Pancreas (tissue), 10 donors: ENCODE measurements around the gene EDNRA. TPM values are rescaled to one million over a fixed set of nuclear protein-coding genes. Genes with fewer than 3 reads are reported as not detected.

Experiments
- ATAC-seq, 4 donors: fragments of 200-7000 bp; cut with Tn5 transposase; one replicate each; pipeline versions ENCODE4 v1.8.0 to v1.9.1; 2020; ENCODE audit warnings: mild to moderate bottlenecking in 4 of 4, moderate library complexity in 4 of 4
- DNase-seq, 6 donors: peaks; one replicate each; pipeline ENCODE4 v3.0.0-alpha.2; 2020
- FAIRE-seq: peaks from 2 replicates; lab custom pipeline; 2012; peaks lifted over from hg19 to GRCh38; lab: Jason Lieb, UNC
- H3K27ac ChIP-seq, 4 donors: fragments of 200-600 bp; sonication (generic); 1 replicate in 3 of 4; 2 replicates in 1 of 4; pipeline versions ENCODE4 v1.5.0 to v1.8.0; 2020
- H3K27me3 ChIP-seq, 4 donors: fragments of 200-600 bp; one replicate each; pipeline ENCODE4 v1.8.0; 2021
- H3K36me3 ChIP-seq, 3 donors: fragments of 200-600 bp; sonication (generic) in 1 of 3; one replicate each; pipeline versions ENCODE4 v1.5.0 to v1.8.0; 2020 to 2021
- H3K4me1 ChIP-seq, 3 donors: fragments of 200-600 bp; one replicate each; pipeline ENCODE4 v1.8.0; 2021
- H3K4me3 ChIP-seq, 4 donors: fragments of 200-600 bp; sonication (generic) in 2 of 4; one replicate each; pipeline versions ENCODE4 v1.5.0 to v1.8.0; 2020 to 2021
- H3K9me3 ChIP-seq, 4 donors: fragments of 200-600 bp; one replicate each; pipeline ENCODE4 v1.8.0; 2021
- CTCF ChIP-seq, 4 donors: fragments of 200-600 bp; sonication (generic) in 3 of 4; IDR thresholded peaks; one replicate each; pipeline versions ENCODE4 v1.5.0 to v1.8.0; 2021; ENCODE audit warnings: antibody characterized with exemption in 4 of 4
- WGBS, 2 donors: extraction: QIAGEN DNeasy Blood & Tissue Kit; methylation state at CpG; one replicate each; pipeline ENCODE4 v1.1.7; 2013; 5-methylcytosine and 5-hydroxymethylcytosine counted together
- intact Hi-C, 3 donors: fragments of 100-400 bp; cut with DNase I; formaldehyde crosslinking; loops; one replicate each; pipeline versions ENCODE4 v1.11.1 to v1.14.2; 2022
- polyA plus RNA-seq, 2 donors: library from polyadenylated mRNA; stranded (reverse); fragments of 200-250 nt; gene quantifications; one replicate each; pipeline ENCODE4 v1.2.3, GENCODE V29; 2013
- total RNA-seq, 6 donors: library from RNA; stranded (reverse); fragmentation: NEBNext Ultra II Directional in 4 of 6; extraction: Animal tissue kit (Norgen Biotek cat#: 25700) in 4 of 6; gene quantifications; one replicate each; pipeline versions ENCODE4 v1.2.1 to v1.2.4, GENCODE V29; 2021 to 2023
- donor health status: healthy with polysubstance abuse.
- donor health status: DM: no; HTN: no; CAD: no; lungs with moderate emphysema.
- donor health status: DM: no; HTN: no; CAD: no.
- donor health status: control.
- donor health status: control.
- donor health status: Bipolar disorder and iron deficiency.
- donor health status: DM: yes; HTN: yes; CAD: no.
- donor health status: DM: no; HTN: no; CAD: no.
- donor health status: DM: no; HTN: no; CAD: no.
- donor health status: DM: yes; HTN: yes; CAD: no.

EDNRA gene
- total and polyA plus RNA-seq, 8 donors, result 0.23 to 4.6 (median 0.53) TPM

GRCh38 chr4:147485167-147485566, 4.3 kb downstream of the EDNRA start:
- no peak for TF ChIP-seq CTCF (IDR thresholded peaks at IDR 0.05)
- Histone ChIP-seq H3K27ac (no peak overlapping the region), H3K36me3 (no peaks in the 10 kb centered on the region), H3K4me1 (no peaks in the 10 kb centered on the region), H3K27me3 (no peaks in the 10 kb centered on the region), H3K9me3 (no peaks in the 10 kb centered on the region), H3K4me3 (no peak overlapping the region)
- FAIRE-seq (no peak), DNase-seq (no peak), ATAC-seq (no peak)
- intact Hi-C loops, result no loop called here
- WGBS, 2 donors, result 72 to 81% methylated on average over 2 of the region's 2 CpGs

- intact Hi-C loops, result no loop called here
- no peak for DNase-seq
- Histone ChIP-seq H3K9me3 (no peaks in the 10 kb centered on the region), H3K27ac (no peak overlapping the region), H3K4me3 (no peak overlapping the region), H3K36me3 (no peaks in the 10 kb centered on the region), H3K27me3 (no peaks in the 10 kb centered on the region), H3K4me1 (no peaks in the 10 kb centered on the region)
- ATAC-seq, result no peak
- FAIRE-seq, result no peak
- no peak for TF ChIP-seq CTCF (IDR thresholded peaks at IDR 0.05)
Observed at GRCh38 chr4:147487616-147488015, 6.7 kb downstream of the EDNRA start.

- intact Hi-C loops, result no loop called here
- TF ChIP-seq CTCF (IDR thresholded peaks at IDR 0.05), result no peak
- WGBS, 2 donors, result 78 to 92% methylated on average over 1 of the region's 1 CpG
- H3K9me3 ChIP-seq, result no peaks in the 10 kb centered on the region
- ATAC-seq, result no peak
- no peak for DNase-seq
- no peak for FAIRE-seq
- H3K4me1 ChIP-seq, result no peaks in the 10 kb centered on the region
- no peak overlapping the region for H3K4me3 ChIP-seq
- H3K36me3 ChIP-seq, result no peaks in the 10 kb centered on the region
- no peaks in the 10 kb centered on the region for H3K27me3 ChIP-seq
- no peak overlapping the region for H3K27ac ChIP-seq
Observed at GRCh38 chr4:147488556-147488955, 7.7 kb downstream of the EDNRA start.

- no peak overlapping the region for H3K4me3 ChIP-seq
- no peaks in the 10 kb centered on the region for H3K9me3 ChIP-seq
- no peak for ATAC-seq
- DNase-seq, result no peak
- no peaks in the 10 kb centered on the region for H3K4me1 ChIP-seq
- WGBS, 2 donors, result 66 to 71% methylated on average over 2 of the region's 2 CpGs
- FAIRE-seq, result no peak
- no peaks in the 10 kb centered on the region for H3K36me3 ChIP-seq
- no peak for TF ChIP-seq CTCF (IDR thresholded peaks at IDR 0.05)
- H3K27me3 ChIP-seq, result no peaks in the 10 kb centered on the region
- no peak overlapping the region for H3K27ac ChIP-seq
- intact Hi-C loops, result no loop called here
Observed at GRCh38 chr4:147491086-147491485, 10.2 kb downstream of the EDNRA start.

GRCh38 chr4:147492306-147492705, 11.4 kb downstream of the EDNRA start:
- no peak for TF ChIP-seq CTCF (IDR thresholded peaks at IDR 0.05)
- no peaks in the 10 kb centered on the region for H3K9me3 ChIP-seq
- FAIRE-seq, result no peak
- no peak for DNase-seq
- no peak for ATAC-seq
- no peak overlapping the region for H3K4me3 ChIP-seq
- 25 to 33% methylated on average over 2 of the region's 2 CpGs for WGBS, 2 donors
- H3K27me3 ChIP-seq, result no peaks in the 10 kb centered on the region
- no peaks in the 10 kb centered on the region for H3K4me1 ChIP-seq
- no peak overlapping the region for H3K27ac ChIP-seq
- no peaks in the 10 kb centered on the region for H3K36me3 ChIP-seq
- intact Hi-C loops, result no loop called here
